Subcutaneous abdominal adipose tissue (tissue), 5 donors: ENCODE data around the gene BICC1.
"Not testable (repeated sequence)": the region's sequence is repeated elsewhere in the genome, so short reads cannot be mapped to it uniquely, and the experiment has no call there.

Experiments used
- H3K27ac ChIP-seq: one replicate; pipeline ENCODE4 v1.7.0; 2013; ENCODE audit warnings: low read depth, mild to moderate bottlenecking, inconsistent platforms, low read length, moderate library complexity
- H3K27me3 ChIP-seq, 5 donors: one replicate each; pipeline ENCODE4 v1.7.0; 2013; ENCODE audit warnings: low read length in 5 of 5, inconsistent platforms in 1 of 5; ENCODE audit not compliant: control insufficient read depth in 5 of 5, insufficient read depth in 4 of 5
- H3K36me3 ChIP-seq, 5 donors: one replicate each; pipeline ENCODE4 v1.7.0; 2013; ENCODE audit warnings: low read length in 5 of 5; ENCODE audit not compliant: control insufficient read depth in 5 of 5, insufficient read depth in 5 of 5
- H3K4me1 ChIP-seq, 5 donors: one replicate each; pipeline ENCODE4 v1.7.0; 2013; ENCODE audit warnings: low read length in 5 of 5, mild to moderate bottlenecking in 3 of 5, moderate library complexity in 1 of 5; ENCODE audit not compliant: control insufficient read depth in 5 of 5, insufficient read depth in 5 of 5
- H3K4me3 ChIP-seq, 5 donors: one replicate each; pipeline ENCODE4 v1.7.0; 2013; ENCODE audit warnings: low read length in 5 of 5, low read depth in 1 of 5
- H3K9ac ChIP-seq, 5 donors: one replicate each; pipeline ENCODE4 v1.7.0; 2013; ENCODE audit warnings: low read length in 5 of 5, mild to moderate bottlenecking in 4 of 5, moderate library complexity in 3 of 5
- H3K9me3 ChIP-seq, 5 donors: one replicate each; pipeline ENCODE4 v1.7.0; 2013; ENCODE audit warnings: low read length in 5 of 5; ENCODE audit not compliant: control insufficient read depth in 5 of 5
- donor health status: healthy.
- donor health status: healthy.
- donor health status: healthy.
- donor health status: healthy.
- donor health status: healthy.

Gene BICC1

GRCh38 chr10:58590152-58590840 is 77.6 kb downstream of the BICC1 start:
- H3K27ac ChIP-seq: no peak overlapping the region
- H3K9ac ChIP-seq: no peak overlapping the region
- peaks cover 0 to 15% (median 8%) of the 10 kb centered on the region in 5 donors for H3K4me1 ChIP-seq
- no peak overlapping the region for H3K4me3 ChIP-seq
- no peaks in the 10 kb centered on the region for H3K36me3 ChIP-seq
- no peaks in the 10 kb centered on the region for H3K9me3 ChIP-seq
- no peaks in the 10 kb centered on the region for H3K27me3 ChIP-seq

GRCh38 chr10:58590924-58591323 is 78.3 kb downstream of the BICC1 start:
- H3K9me3 ChIP-seq: no peaks in the 10 kb centered on the region
- no peaks in the 10 kb centered on the region for H3K27me3 ChIP-seq
- H3K4me3 ChIP-seq: no peak overlapping the region
- no peak overlapping the region for H3K27ac ChIP-seq
- H3K36me3 ChIP-seq: no peaks in the 10 kb centered on the region
- H3K9ac ChIP-seq: no peak overlapping the region
- peaks cover 0 to 15% (median 8%) of the 10 kb centered on the region in 5 donors for H3K4me1 ChIP-seq

GRCh38 chr10:58593008-58593407 is 80.3 kb downstream of the BICC1 start:
- Histone ChIP-seq H3K9me3 (peaks cover 0 to 7% (median 3%) of the 10 kb centered on the region in 5 donors), H3K4me3 (no peak overlapping the region), H3K27ac (no peak overlapping the region)

GRCh38 chr10:58597211-58597610 is 84.5 kb downstream of the BICC1 start:
- not testable (repeated sequence) for H3K9ac ChIP-seq, H3K9me3 ChIP-seq, H3K4me3 ChIP-seq, H3K27me3 ChIP-seq, H3K36me3 ChIP-seq, H3K4me1 ChIP-seq, H3K27ac ChIP-seq

More at GRCh38 chr10:58593008-58593407, 80.3 kb downstream of the BICC1 start:
- Histone ChIP-seq H3K9ac (no peak overlapping the region), H3K27me3 (no peaks in the 10 kb centered on the region), H3K4me1 (peaks cover 0 to 15% (median 8%) of the 10 kb centered on the region in 5 donors), H3K36me3 (no peaks in the 10 kb centered on the region)

- Histone ChIP-seq H3K36me3 (no peaks in the 10 kb centered on the region), H3K27me3 (no peaks in the 10 kb centered on the region), H3K27ac (no peak overlapping the region), H3K9ac (no peak overlapping the region), H3K4me1 (no peaks in the 10 kb centered on the region), H3K9me3 (peaks cover 0 to 8% (median 3%) of the 10 kb centered on the region in 5 donors), H3K4me3 (no peak overlapping the region)
These were observed 87.4 kb downstream of the BICC1 start for GRCh38 chr10:58599927-58600553.

- Histone ChIP-seq H3K4me3 (no peak overlapping the region), H3K9me3 (peaks cover 0 to 4% (median 0%) of the 10 kb centered on the region in 5 donors), H3K27ac (no peak overlapping the region), H3K27me3 (no peaks in the 10 kb centered on the region), H3K4me1 (peaks cover 0 to 2% (median 0%) of the 10 kb centered on the region in 5 donors), H3K9ac (no peak overlapping the region), H3K36me3 (no peaks in the 10 kb centered on the region)
These were observed 95.7 kb downstream of the BICC1 start for GRCh38 chr10:58608351-58608750.

- Histone ChIP-seq H3K4me1 (peaks cover 0 to 2% (median 0%) of the 10 kb centered on the region in 5 donors), H3K36me3 (no peaks in the 10 kb centered on the region), H3K4me3 (no peak overlapping the region), H3K9ac (no peak overlapping the region), H3K27me3 (no peaks in the 10 kb centered on the region), H3K9me3 (peaks cover 0 to 4% (median 0%) of the 10 kb centered on the region in 5 donors), H3K27ac (no peak overlapping the region)
These were observed 96.3 kb downstream of the BICC1 start for GRCh38 chr10:58608826-58609531.

- Histone ChIP-seq H3K27ac (no peak overlapping the region), H3K4me1 (peaks cover 0 to 2% (median 0%) of the 10 kb centered on the region in 5 donors), H3K4me3 (no peak overlapping the region), H3K9ac (no peak overlapping the region), H3K9me3 (peaks cover 0 to 4% (median 0%) of the 10 kb centered on the region in 5 donors), H3K27me3 (no peaks in the 10 kb centered on the region), H3K36me3 (no peaks in the 10 kb centered on the region)
These were observed 97.0 kb downstream of the BICC1 start for GRCh38 chr10:58609532-58610150.

- Histone ChIP-seq H3K36me3 (no peaks in the 10 kb centered on the region), H3K27ac (no peak overlapping the region), H3K4me3 (no peak overlapping the region), H3K9ac (no peak overlapping the region), H3K9me3 (no peaks in the 10 kb centered on the region), H3K4me1 (no peaks in the 10 kb centered on the region), H3K27me3 (no peaks in the 10 kb centered on the region)
These were observed 102.7 kb downstream of the BICC1 start for GRCh38 chr10:58615237-58615935.
